CD14-positive monocyte (primary cell): Measurements from ENCODE around the gene BBLN. TPM values are rescaled to one million over a fixed set of nuclear protein-coding genes. Genes with fewer than 3 reads are reported as not detected.
A peak's percentile ranks its signal among the peaks of the same experiment; 100 is the strongest.

Experiments used
- DNase-seq, 3 donors: peaks; one replicate each; pipeline ENCODE4 v3.0.0-alpha.2; 2011 to 2022
- H2AFZ ChIP-seq: 2 replicates; pipeline ENCODE4 v1.6.0; 2012; ENCODE audit warnings: mild to moderate bottlenecking, low read depth, low read length, inconsistent platforms; ENCODE audit not compliant: insufficient read depth, poor library complexity, severe bottlenecking
- H3K27ac ChIP-seq, 2 donors: 1 replicate in 1 of 2; 2 replicates in 1 of 2; pipeline ENCODE4 v1.5.1; 2012 to 2013; ENCODE audit warnings: low read length in 2 of 2, control low read depth in 1 of 2, inconsistent platforms in 1 of 2, low read depth in 1 of 2, mild to moderate bottlenecking in 1 of 2
- H3K27me3 ChIP-seq, 2 donors: one replicate each; pipeline versions ENCODE4 v1.6.0 to v1.6.1; 2011 to 2013; ENCODE audit warnings: low read length in 2 of 2; ENCODE audit not compliant: control insufficient read depth in 2 of 2, insufficient read depth in 2 of 2
- H3K36me3 ChIP-seq, 2 donors: replicated peaks in 1 of 2; 1 replicate in 1 of 2; 2 replicates in 1 of 2; pipeline versions ENCODE4 v1.5.1 to v1.6.1; 2012 to 2013; ENCODE audit warnings: low read length in 2 of 2, control low read depth in 1 of 2, inconsistent platforms in 1 of 2, mild to moderate bottlenecking in 1 of 2; ENCODE audit not compliant: insufficient read depth in 2 of 2, control insufficient read depth in 1 of 2
- H3K4me1 ChIP-seq, 2 donors: 1 replicate in 1 of 2; 2 replicates in 1 of 2; pipeline versions ENCODE4 v1.5.1 to v1.6.1; 2012 to 2013; ENCODE audit warnings: low read length in 2 of 2, control low read depth in 1 of 2, inconsistent platforms in 1 of 2, mild to moderate bottlenecking in 1 of 2, moderate library complexity in 1 of 2; ENCODE audit not compliant: insufficient read depth in 2 of 2, control insufficient read depth in 1 of 2
- H3K4me2 ChIP-seq: replicated peaks from 2 replicates; pipeline ENCODE3; 2012; ENCODE audit warnings: low read length, moderate library complexity, mild to moderate bottlenecking; ENCODE audit not compliant: poor library complexity, severe bottlenecking; ENCODE audit errors: extremely low read depth
- H3K4me3 ChIP-seq, 3 experiments: fragments of 200-600 bp in 1 of 3; sonication (generic) in 1 of 3; replicated peaks in 1 of 3; 1 replicate in 2 of 3; 2 replicates in 1 of 3; pipeline ENCODE4 v1.5.1; 2011 to 2013; ENCODE audit warnings: low read length in 3 of 3, mild to moderate bottlenecking in 3 of 3, control low read depth in 2 of 3, low read depth in 2 of 3, inconsistent platforms in 1 of 3, moderate library complexity in 1 of 3
- H3K79me2 ChIP-seq: 2 replicates; pipeline ENCODE4 v1.6.0; 2012; ENCODE audit warnings: mild to moderate bottlenecking, control low read depth, inconsistent platforms, low read length, moderate library complexity; ENCODE audit not compliant: insufficient read depth
- H3K9ac ChIP-seq: 2 replicates; pipeline ENCODE4 v1.6.0; 2017; ENCODE audit warnings: low read length, mild to moderate bottlenecking; ENCODE audit not compliant: insufficient read depth, poor library complexity, severe bottlenecking
- H3K9me3 ChIP-seq, 2 donors: replicated peaks in 1 of 2; 1 replicate in 1 of 2; 2 replicates in 1 of 2; pipeline versions ENCODE4 v1.5.1 to v1.6.1; 2012 to 2013; ENCODE audit warnings: low read length in 2 of 2, control low read depth in 1 of 2; ENCODE audit not compliant: control insufficient read depth in 1 of 2, insufficient read depth in 1 of 2
- H4K20me1 ChIP-seq: 2 replicates; pipeline ENCODE4 v1.6.0; 2012; ENCODE audit warnings: mild to moderate bottlenecking, low read length, control low read depth, moderate library complexity; ENCODE audit not compliant: insufficient read depth
- H3K27ac Mint-ChIP-seq, 7 donors: one replicate each; pipeline ENCODE4 v1.8.0; 2020; ENCODE audit warnings: mild to moderate bottlenecking in 7 of 7, mixed read lengths in 7 of 7, moderate library complexity in 6 of 7, inconsistent platforms in 2 of 7
- H3K27me3 Mint-ChIP-seq, 3 donors: one replicate each; pipeline ENCODE4 v1.8.0; 2021 to 2022; ENCODE audit warnings: low read depth in 3 of 3, mild to moderate bottlenecking in 3 of 3, mixed read lengths in 3 of 3, moderate library complexity in 3 of 3, inconsistent platforms in 1 of 3
- H3K36me3 Mint-ChIP-seq, 2 donors: one replicate each; pipeline ENCODE4 v1.8.0; 2020; ENCODE audit warnings: mixed read lengths in 2 of 2, inconsistent platforms in 1 of 2, mild to moderate bottlenecking in 1 of 2
- H3K4me1 Mint-ChIP-seq: one replicate; pipeline ENCODE4 v1.8.0; 2020; ENCODE audit warnings: mild to moderate bottlenecking, mixed read lengths
- H3K4me3 Mint-ChIP-seq, 2 donors: one replicate each; pipeline ENCODE4 v1.8.0; 2020; ENCODE audit warnings: mild to moderate bottlenecking in 2 of 2, mixed read lengths in 2 of 2, moderate library complexity in 1 of 2
- H3K9me3 Mint-ChIP-seq, 7 donors: one replicate each; pipeline ENCODE4 v1.8.0; 2020 to 2022; ENCODE audit warnings: mixed read lengths in 7 of 7, mild to moderate bottlenecking in 6 of 7, moderate library complexity in 6 of 7, inconsistent platforms in 2 of 7
- CTCF ChIP-seq: fragments of 200-600 bp; IDR thresholded peaks from one replicate; pipeline ENCODE4 v1.8.0; 2022; ENCODE audit warnings: antibody characterized with exemption, mild to moderate bottlenecking
- WGBS: methylation state at CpG from one replicate; pipeline ENCODE4 v1.1.5; 2013; ENCODE audit warnings: missing lambda C conversion rate; ENCODE audit not compliant: insufficient coverage; 5-methylcytosine and 5-hydroxymethylcytosine counted together
- intact Hi-C, 2 donors: fragments of 100-400 bp; cut with micrococcal nuclease; formaldehyde crosslinking; loops; one replicate each; pipeline versions ENCODE4 v1.15.0 to v1.15.1; 2023
- polyA plus RNA-seq, 3 donors: library from polyadenylated mRNA; depleted of rRNA in 1 of 3; unstranded in 2 of 3; stranded (reverse) in 1 of 3; fragments of 300-500 nt in 2 of 3; fragments of >200 nt in 1 of 3; fragmentation: Illumina TruSeq in 2 of 3; gene quantifications; 1 replicate in 2 of 3; 2 replicates in 1 of 3; pipeline ENCODE4 v1.2.3, GENCODE V29; 2012 to 2021

The BBLN gene
- polyA plus RNA-seq, 3 donors = 51.5 to 74.8 (median 54.5) TPM

GRCh38 chr9:128141604-128142003 lies 18.5 kb upstream of the BBLN start:
- Histone ChIP-seq H2AFZ (peak overlapping the region; percentile 46), H3K9me3 (no peaks in the 10 kb centered on the region), H4K20me1 (no peaks in the 10 kb centered on the region), H3K9ac (peak overlapping the region; percentile 4), H3K4me2 (no peak overlapping the region), H3K4me1 (peaks cover 6 to 10% of the 10 kb centered on the region in 2 donors), H3K27me3 (no peaks in the 10 kb centered on the region), H3K36me3 (no peaks in the 10 kb centered on the region), H3K4me3 (no peak overlapping the region), H3K27ac (no peak overlapping the region), H3K79me2 (no peaks in the 10 kb centered on the region)
- H3K27me3 Mint-ChIP-seq = peaks cover 2 to 6% (median 4%) of the 10 kb centered on the region in 3 donors
- no peak for TF ChIP-seq CTCF
- H3K9me3 Mint-ChIP-seq = no peaks in the 10 kb centered on the region
- peaks cover 14% of the 10 kb centered on the region for H3K4me1 Mint-ChIP-seq
- WGBS = 100% methylated on average over 1 of the region's 3 CpGs
- DNase-seq = no peak
- no peak overlapping the region for H3K27ac Mint-ChIP-seq
- no peaks in the 10 kb centered on the region for H3K36me3 Mint-ChIP-seq
- intact Hi-C loops = no loop called here
- H3K4me3 Mint-ChIP-seq = no peak overlapping the region

GRCh38 chr9:128142061-128142460 lies 18.0 kb upstream of the BBLN start:
- Histone ChIP-seq H4K20me1 (no peaks in the 10 kb centered on the region), H3K4me3 (no peak overlapping the region), H3K4me1 (peaks cover 6 to 10% of the 10 kb centered on the region in 2 donors), H3K27me3 (no peaks in the 10 kb centered on the region), H3K79me2 (no peaks in the 10 kb centered on the region), H3K9ac (peak overlapping the region; percentile 4), H3K36me3 (no peaks in the 10 kb centered on the region), H3K9me3 (no peaks in the 10 kb centered on the region), H2AFZ (peak overlapping the region; percentile 46), H3K4me2 (no peak overlapping the region), H3K27ac (no peak overlapping the region)
- peaks cover 2 to 5% (median 4%) of the 10 kb centered on the region in 3 donors for H3K27me3 Mint-ChIP-seq
- H3K9me3 Mint-ChIP-seq = no peaks in the 10 kb centered on the region
- H3K4me3 Mint-ChIP-seq = no peak overlapping the region
- peak overlapping the region in 1 of 7 donors; percentile 68 for H3K27ac Mint-ChIP-seq
- H3K4me1 Mint-ChIP-seq = peaks cover 14% of the 10 kb centered on the region
- no peak for DNase-seq
- intact Hi-C loops = no loop called here
- no peak for TF ChIP-seq CTCF
- no peaks in the 10 kb centered on the region for H3K36me3 Mint-ChIP-seq
- 71% methylated on average over 3 of the region's 4 CpGs for WGBS
